GM03348 (cell line): ENCODE measurements around the gene CALHM4.

ENCODE experiments used
- DNase-seq: peaks from one replicate; pipeline ENCODE4 v3.0.0; 2012; ENCODE audit warnings: low spot score

Gene CALHM4

GRCh38 chr6:116553451-116553850, at the start of gene CALHM4:
CALHM4 (plus strand) TSS chr6:116553751; CDS start chr6:116553794, 43 bp downstream.
- DNase-seq: no peak

DNA sequence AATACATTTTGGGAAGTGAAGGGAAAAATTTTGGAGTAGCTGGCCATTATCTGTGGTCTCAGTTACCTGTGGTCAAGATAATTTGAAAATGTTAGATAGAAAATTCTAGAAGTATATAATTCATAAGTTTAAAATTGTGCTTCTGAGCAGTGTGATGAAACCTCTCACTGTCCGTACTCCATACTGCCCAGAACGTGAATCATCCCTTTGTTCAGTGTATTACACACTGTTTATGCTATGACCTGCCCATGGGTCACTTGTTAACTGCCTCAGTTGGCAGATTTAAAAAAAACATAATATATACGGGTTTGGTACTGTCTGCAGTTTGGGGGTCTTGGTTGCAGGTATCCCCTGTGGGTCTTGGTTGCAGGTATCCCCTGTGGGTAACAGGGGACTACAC, 46.2 kb upstream of the CALHM4 start:
- no peak for DNase-seq

GRCh38 chr6:116508527-116508926, 45.0 kb upstream of the CALHM4 start:
- DNase-seq: no peak

GRCh38 chr6:116511424-116512110, 42.0 kb upstream of the CALHM4 start, which contains the start of gene CALHM5:
CALHM5 (plus strand) TSS chr6:116511639; CDS start chr6:116511697, 58 bp downstream.
- peak; percentile 85 for DNase-seq

GRCh38 chr6:116512111-116512559, 41.4 kb upstream of the CALHM4 start:
- DNase-seq: no peak

DNA sequence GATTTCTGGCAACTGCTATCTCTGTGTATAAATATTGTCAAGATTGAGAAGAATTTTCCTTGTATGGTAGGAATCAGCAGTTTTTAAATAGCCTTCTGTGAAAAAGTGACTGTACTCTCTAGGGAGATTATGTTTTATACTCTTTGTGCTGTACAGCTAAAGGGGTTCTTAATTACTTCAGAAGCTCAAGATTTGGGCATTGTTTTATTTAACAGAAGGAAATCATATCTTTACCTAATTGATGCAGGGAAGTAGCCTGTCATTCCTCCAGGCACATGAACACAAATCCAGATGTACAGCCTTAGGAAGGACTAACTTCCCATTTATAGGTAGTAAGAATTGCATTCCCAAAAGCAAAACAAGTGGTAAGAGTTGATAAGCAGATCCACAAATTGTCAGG, 40.8 kb upstream of the CALHM4 start:
- DNase-seq: no peak

DNA sequence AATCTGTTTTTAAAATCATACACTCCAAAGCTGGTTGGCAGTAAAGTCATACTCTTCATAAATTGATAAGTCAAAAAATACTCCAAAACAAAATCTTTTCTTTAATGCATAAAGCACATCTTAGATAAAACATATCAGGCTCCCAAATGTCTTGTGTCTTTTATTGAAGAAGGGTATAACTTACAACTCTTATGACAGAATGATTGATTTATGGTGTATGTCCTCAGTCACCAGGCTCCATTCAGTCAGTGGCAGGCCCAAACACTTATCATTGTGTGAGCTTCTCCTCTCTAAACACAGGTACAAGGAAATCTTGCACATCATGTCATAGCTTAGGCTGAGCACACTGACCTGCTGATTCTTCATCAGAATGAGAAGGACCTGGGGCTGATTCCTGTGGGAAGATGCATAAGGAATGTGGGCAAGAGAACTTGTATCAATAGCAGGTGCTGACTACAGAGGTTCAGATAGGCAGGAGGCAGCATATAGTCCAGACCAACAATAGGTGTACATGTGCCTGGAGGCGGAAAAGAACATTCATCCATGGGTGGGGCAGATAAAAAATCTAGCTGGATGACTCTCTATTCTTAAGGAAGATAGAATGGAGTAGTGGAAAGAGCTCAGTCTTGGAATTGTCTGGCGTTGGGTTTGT, 40.2 kb upstream of the CALHM4 start:
- no peak for DNase-seq

DNA sequence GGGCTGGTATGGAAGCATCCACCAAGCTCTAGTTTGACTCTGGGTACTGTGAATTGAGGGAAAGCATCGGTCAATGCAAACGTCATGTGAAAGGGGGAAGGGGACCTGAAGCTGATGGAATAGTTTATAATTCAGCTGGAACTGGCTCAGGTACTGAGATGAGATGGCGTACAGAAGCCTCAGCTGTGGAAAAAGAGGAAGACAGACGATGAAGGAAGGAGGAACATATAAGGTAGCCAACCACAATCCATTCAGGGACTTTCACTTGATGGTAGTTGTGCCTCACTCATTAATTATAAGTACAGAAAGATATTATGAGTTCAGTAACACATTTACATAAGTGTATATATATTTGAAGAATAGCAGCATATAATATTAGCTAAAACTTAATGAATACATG, 39.4 kb upstream of the CALHM4 start:
- no peak for DNase-seq

DNA sequence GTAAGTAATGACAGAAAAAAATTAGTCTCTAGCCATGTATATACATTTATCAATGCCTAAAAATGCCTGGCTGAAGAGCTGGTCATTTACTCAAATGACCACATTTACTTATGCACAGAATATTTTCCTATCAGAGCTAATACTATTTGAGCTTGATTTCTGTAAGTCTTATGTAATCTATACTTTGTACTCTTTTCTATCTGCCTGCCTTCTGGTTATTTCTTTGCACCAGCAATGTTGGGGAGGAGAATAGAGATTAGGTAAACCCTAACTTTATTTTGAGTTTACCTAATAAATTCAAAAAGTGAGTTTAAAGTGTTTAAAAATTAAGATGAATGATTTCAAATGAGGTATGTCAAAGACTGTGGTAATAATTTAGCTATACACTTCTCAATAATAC, 38.4 kb upstream of the CALHM4 start:
- DNase-seq: no peak

DNA sequence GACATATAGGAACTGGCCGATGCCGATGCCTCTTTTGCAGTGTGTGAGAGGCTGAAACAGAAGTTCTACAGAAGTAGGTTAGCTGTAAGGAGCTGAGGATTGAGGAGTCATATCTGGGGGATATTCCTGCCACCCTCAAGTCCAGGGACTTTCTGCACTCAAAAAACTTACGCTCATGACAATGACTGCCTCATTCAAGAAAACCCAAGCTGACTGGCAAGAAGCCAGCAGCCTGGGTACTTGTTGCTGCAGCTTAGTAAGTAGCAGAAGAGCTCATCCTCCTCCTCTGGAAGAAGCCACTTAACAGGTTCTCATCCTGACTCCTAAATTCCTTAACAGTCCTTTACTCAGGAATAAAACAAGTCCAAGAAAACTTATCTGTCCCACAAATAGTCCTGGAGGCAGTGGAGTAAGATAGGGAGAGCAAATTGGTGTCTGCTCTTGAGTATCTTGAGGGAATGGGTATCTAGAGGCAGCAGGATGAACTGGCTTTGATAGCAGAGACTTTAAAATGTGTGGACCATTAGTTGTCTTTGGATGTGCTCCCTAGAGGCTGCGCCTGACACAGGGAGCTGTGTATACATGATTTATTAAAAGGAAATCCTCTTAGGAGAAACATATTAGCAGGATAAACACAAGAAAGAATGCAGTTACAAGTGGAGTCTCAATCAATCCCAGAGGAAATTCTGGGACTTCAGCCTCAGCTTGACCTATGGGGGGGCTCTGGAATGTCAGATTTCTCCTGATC, 34.8 kb upstream of the CALHM4 start:
- DNase-seq: no peak

GRCh38 chr6:116522896-116523295, 30.7 kb upstream of the CALHM4 start:
- DNase-seq: no peak

- no peak for DNase-seq
These were observed 29.3 kb upstream of the CALHM4 start for GRCh38 chr6:116524236-116524635.

- DNase-seq: no peak
These were observed 25.4 kb upstream of the CALHM4 start for GRCh38 chr6:116528133-116528532.

DNA sequence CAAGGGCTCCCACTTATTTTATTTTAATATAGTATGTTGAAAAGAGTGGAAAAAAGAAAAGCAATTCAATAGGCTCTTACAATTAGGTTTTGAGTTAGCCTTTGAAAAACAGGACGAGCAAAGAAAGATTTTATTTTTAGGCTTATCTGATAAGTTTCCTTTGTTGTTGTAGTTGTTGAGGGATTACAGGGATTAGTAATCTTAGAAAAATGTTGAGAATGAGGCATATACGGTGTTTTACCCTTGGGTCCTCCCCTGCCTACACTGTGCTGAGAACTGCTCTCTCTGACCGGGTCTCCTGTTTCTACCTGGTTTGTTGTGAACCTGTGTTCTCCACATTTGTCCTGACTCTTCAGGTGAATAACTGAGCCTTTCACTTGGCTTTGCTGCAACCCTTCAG, 24.8 kb upstream of the CALHM4 start:
- DNase-seq: peak; percentile 27

DNA sequence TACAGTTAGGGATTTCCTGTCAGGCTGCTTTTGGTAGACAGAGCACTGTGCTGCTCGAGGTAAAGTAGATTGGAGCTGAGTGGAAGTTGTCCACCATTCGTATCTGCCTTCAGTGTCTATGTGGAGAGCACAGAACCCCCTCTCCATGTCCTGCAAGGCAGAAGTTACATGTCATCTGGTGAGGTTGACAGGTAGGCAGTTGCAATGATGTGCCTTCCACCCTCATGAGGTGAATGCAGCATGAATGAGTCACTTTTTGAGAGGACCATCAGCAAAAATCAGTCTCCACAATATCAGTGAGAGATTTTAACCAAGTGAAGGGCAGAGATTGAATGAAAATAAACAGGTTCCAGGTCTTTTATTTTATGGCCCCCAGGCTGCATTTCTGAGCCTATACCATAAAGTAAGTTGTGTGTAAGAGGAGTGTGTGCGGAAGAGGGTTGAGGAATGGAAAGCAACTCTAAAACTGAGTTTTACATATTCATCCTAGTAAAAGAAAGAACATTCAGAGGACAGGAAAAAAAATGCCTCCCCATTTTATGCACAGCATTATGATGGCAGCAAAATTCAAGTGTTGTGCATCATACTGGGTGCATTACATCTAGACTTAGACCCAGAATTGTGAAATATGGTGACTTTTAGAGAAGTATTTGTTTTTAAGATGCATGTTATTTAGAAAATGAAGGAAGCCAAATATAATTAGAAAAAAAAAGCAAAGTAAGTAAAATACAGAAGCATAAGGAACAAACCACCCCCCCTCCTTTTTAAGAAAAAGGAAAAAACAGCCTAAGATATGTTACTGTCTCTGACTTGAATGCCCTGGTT, 23.9 kb upstream of the CALHM4 start:
- no peak for DNase-seq

- DNase-seq: no peak
These were observed 23.1 kb upstream of the CALHM4 start for GRCh38 chr6:116530436-116530835.

DNA sequence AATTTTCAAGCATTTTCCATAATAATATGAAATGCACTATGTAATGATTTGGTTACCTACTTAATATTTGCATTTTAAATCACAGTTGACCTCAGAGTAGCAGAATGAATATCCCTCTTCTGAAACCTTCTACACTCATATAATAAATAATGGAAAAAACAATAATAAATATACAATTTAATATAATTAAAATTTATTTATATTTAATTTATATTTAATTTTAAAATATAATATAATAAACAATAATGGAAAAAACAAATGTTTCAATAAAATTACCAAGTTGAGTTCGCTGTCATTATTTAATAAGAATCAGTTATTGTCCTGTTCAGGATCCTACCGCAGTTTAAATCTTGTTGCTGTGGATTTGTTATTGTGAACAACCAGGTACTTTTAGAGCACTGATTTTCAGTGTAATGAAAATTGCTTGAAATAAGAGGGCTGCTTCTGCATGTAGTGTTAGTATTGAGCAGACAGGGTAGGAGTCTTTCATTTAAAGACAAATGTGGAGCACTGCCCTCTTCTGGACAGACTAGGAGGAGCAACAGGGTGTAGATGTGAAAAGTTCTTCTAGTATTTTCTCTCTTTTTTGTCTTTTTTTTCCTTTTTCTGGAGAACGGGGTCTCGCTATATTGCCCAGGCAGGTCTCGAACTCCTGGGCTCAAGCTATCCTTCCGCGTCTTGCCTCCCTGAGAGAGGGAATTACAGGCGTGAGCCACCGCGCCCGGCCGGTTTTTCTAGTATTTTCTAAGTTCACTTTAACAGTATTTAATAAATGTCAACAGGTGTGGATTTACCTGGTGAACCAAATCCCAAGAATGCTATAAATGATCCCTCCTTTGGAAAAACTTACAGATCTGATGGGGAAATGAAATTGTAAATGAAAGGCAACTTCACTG, 21.6 kb upstream of the CALHM4 start:
- DNase-seq: peak; percentile 74

DNA sequence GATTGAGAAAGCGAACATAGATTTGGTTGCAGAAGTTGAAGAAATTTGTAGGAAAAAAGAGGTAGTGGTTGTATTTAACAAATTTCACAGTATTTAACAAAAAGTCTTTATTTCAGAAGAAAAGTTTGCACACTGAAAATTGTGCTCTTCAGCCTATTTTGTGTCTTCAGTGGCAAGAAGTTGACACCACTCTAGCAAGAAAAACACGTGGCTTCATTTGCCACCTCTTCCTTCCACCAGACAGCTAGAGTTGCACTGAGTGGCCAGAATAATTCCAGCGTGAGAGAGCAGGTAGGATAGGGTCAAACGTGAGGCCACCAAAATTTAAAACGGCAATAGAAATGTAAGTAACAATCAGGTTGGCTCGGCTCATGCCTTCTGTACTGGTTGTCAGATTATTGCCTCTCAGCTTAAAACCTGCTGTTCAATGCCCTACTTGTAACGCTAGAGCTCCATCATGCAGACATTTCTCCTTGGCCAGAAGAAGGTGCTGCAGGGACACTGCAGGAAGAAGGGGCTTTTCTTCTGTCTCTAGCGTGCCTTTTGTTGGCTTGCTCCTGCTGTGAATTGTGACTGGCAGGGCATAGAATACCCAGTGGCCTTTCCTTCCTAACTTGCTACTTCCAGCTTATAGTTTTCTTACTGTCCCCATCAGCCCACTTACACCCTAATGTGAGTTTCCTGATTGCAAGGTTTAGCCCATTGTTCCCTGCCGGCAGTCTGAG, 20.2 kb upstream of the CALHM4 start:
- no peak for DNase-seq

DNA sequence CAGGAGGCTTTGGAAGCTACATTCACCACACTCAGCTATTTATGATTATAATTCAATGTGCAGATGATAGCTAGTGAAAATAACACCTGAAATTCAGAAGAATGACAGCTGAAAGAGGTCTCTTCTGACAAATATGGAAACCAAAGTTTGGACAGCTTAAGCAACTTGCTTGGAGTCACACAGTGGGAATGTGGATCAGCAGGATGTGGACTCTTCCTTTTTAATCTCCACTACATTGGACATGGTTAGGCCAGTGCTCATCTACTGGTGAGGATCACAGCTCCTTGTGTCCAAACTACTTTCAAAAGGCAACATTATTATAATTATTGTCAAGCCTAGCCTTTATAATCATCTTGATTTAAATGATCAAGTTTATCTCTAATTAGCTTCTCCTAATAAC, 18.4 kb upstream of the CALHM4 start:
- no peak for DNase-seq

GRCh38 chr6:116536216-116536621, 17.3 kb upstream of the CALHM4 start:
- peak; percentile 50 for DNase-seq
